HCT116 (cell line): ENCODE results near the gene HOXD8. TPM values are rescaled to one million over a fixed set of nuclear protein-coding genes. Genes with fewer than 3 reads are reported as not detected.

ENCODE experiments used
- ATAC-seq: fragments of 200-7000 bp; cut with Tn5 transposase; 2 replicates; pipeline ENCODE4 v1.9.1; 2020; ENCODE audit warnings: mild to moderate bottlenecking, moderate library complexity
- BruUV-seq: library from RNA; stranded (reverse); fragments of 400-500 nt; replicated peaks from 2 replicates; lab custom pipeline; 2021; lab: Mats Ljungman, UMichigan
- CTCF ChIA-PET: fragments of 300-600 bp; sonication (Branson Sonifier 250); formaldehyde crosslinking; loops from one replicate; lab custom pipeline; 2021; ENCODE audit warnings: antibody characterized with exemption; lab: Charles Lee
- POLR2A ChIA-PET: fragments of 300-600, 350-600 bp; sonication (Branson Sonifier 250); formaldehyde crosslinking; loops from one replicate; lab custom pipeline; 2021; ENCODE audit warnings: antibody characterized with exemption; lab: Charles Lee
- RAD21 ChIA-PET, 2 experiments: fragments of 300-600 bp; sonication (Branson Sonifier 250); formaldehyde crosslinking; loops; one replicate each; lab custom pipeline; 2023; ENCODE audit warnings: low total read pairs in 2 of 2; ENCODE audit not compliant: uncharacterized antibody in 2 of 2, unreplicated experiment in 2 of 2, low non-redundant PET in 1 of 2; lab: Charles Lee
- DNase-seq: peaks from one replicate; pipeline ENCODE4 v3.0.0-alpha.2; 2010; ENCODE audit warnings: low read depth, low spot score
- H2AFZ ChIP-seq: fragments of 200-600 bp; shearing (Covaris generic), sonication (generic); 2 replicates; pipeline ENCODE4 v1.6.1; 2017; ENCODE audit warnings: low read depth, mixed run types, mixed read lengths, antibody characterized with exemption, low read length; ENCODE audit not compliant: poor library complexity, severe bottlenecking
- H3K27ac ChIP-seq: 2 replicates; pipeline ENCODE4 v1.5.1; 2012; ENCODE audit warnings: low read depth, low read length
- H3K27me3 ChIP-seq: fragments of 200-600 bp; sonication (generic); 2 replicates; pipeline ENCODE4 v1.6.1; 2016; ENCODE audit warnings: mixed run types, low read length, mixed read lengths; ENCODE audit not compliant: insufficient read depth
- H3K36me3 ChIP-seq, 2 experiments: fragments of 200-500 bp in 1 of 2; fragments of 200-600 bp in 1 of 2; sonication (Bioruptor generic) in 1 of 2; sonication (generic) in 1 of 2; 2 replicates each; pipeline versions ENCODE4 v1.5.1 to v1.6.1; 2014 to 2016; ENCODE audit warnings: low read length in 2 of 2, inconsistent platforms in 1 of 2, mixed read lengths in 1 of 2, mixed run types in 1 of 2; ENCODE audit not compliant: insufficient read depth in 2 of 2, control insufficient read depth in 1 of 2
- H3K4me1 ChIP-seq, 2 experiments: fragments of 200-600 bp in 1 of 2; sonication (generic) in 1 of 2; 2 replicates each; pipeline versions ENCODE4 v1.5.1 to v1.6.1; 2012 to 2017; ENCODE audit warnings: low read length in 2 of 2, inconsistent platforms in 1 of 2, mild to moderate bottlenecking in 1 of 2, mixed read lengths in 1 of 2, mixed run types in 1 of 2, moderate library complexity in 1 of 2; ENCODE audit not compliant: insufficient read depth in 2 of 2, control insufficient read depth in 1 of 2
- H3K4me2 ChIP-seq: fragments of 200-600 bp; sonication (generic); 2 replicates; pipeline ENCODE4 v1.6.1; 2017; ENCODE audit warnings: mixed run types, low read length, mixed read lengths
- H3K4me3 ChIP-seq, 2 experiments: fragments of 200-600 bp in 1 of 2; sonication (generic) in 1 of 2; replicated peaks in 1 of 2; 2 replicates each; pipeline ENCODE4 v1.5.1; 2011 to 2016; ENCODE audit warnings: low read length in 2 of 2, control low read depth in 1 of 2, low read depth in 1 of 2, mild to moderate bottlenecking in 1 of 2, mixed read lengths in 1 of 2, mixed run types in 1 of 2
- H3K79me2 ChIP-seq: fragments of 200-600 bp; sonication (generic); 2 replicates; pipeline ENCODE4 v1.6.1; 2017; ENCODE audit warnings: mild to moderate bottlenecking, mixed run types, low read length, moderate library complexity, mixed read lengths; ENCODE audit not compliant: insufficient read depth
- H3K9ac ChIP-seq: fragments of 200-600 bp; sonication (generic); 2 replicates; pipeline ENCODE4 v1.6.1; 2016; ENCODE audit warnings: low read length, mixed read lengths
- H3K9me2 ChIP-seq: fragments of 200-600 bp; sonication (generic), shearing (Covaris generic); 2 replicates; pipeline ENCODE4 v1.6.1; 2017; ENCODE audit warnings: mixed run types, mild to moderate bottlenecking, moderate library complexity; ENCODE audit not compliant: insufficient read depth
- H3K9me3 ChIP-seq, 2 experiments: fragments of 200-500 bp in 1 of 2; fragments of 200-600 bp in 1 of 2; sonication (Bioruptor generic) in 1 of 2; sonication (generic) in 1 of 2; 2 replicates each; pipeline ENCODE4 v1.6.1; 2014 to 2017; ENCODE audit warnings: low read length in 2 of 2, mixed read lengths in 2 of 2, inconsistent platforms in 1 of 2, low read depth in 1 of 2, mild to moderate bottlenecking in 1 of 2, mixed run types in 1 of 2, moderate library complexity in 1 of 2; ENCODE audit not compliant: control insufficient read depth in 1 of 2, insufficient read depth in 1 of 2
- H4K20me1 ChIP-seq: fragments of 200-600 bp; sonication (generic), shearing (Covaris generic); 2 replicates; pipeline ENCODE4 v1.6.1; 2017; ENCODE audit warnings: mixed run types, mild to moderate bottlenecking, moderate library complexity; ENCODE audit not compliant: insufficient read depth
- ATF3 ChIP-seq: IDR thresholded peaks from 2 replicates; pipeline ENCODE4 v1.6.1; 2012
- EGR1 ChIP-seq: IDR thresholded peaks from 2 replicates; pipeline ENCODE4 v1.6.1; 2012; ENCODE audit warnings: low read depth
- ELF1 ChIP-seq: IDR thresholded peaks from 2 replicates; pipeline ENCODE4 v1.6.1; 2012; ENCODE audit warnings: low read depth, borderline replicate concordance
- EZH2 ChIP-seq: fragments of 200-600 bp; sonication (generic); IDR thresholded peaks from 2 replicates; pipeline ENCODE4 v1.6.1; 2017; ENCODE audit warnings: antibody characterized with exemption, mixed run types
- FOSL1 ChIP-seq: IDR thresholded peaks from 2 replicates; pipeline ENCODE4 v1.6.1; 2012; ENCODE audit warnings: low read depth
- JUND ChIP-seq: IDR thresholded peaks from 2 replicates; pipeline ENCODE4 v1.6.1; 2012
- MAX ChIP-seq: IDR thresholded peaks from 2 replicates; pipeline ENCODE4 v1.6.1; 2012
- POLR2A ChIP-seq: IDR thresholded peaks from 2 replicates; pipeline ENCODE4 v1.7.0; 2011; ENCODE audit warnings: borderline replicate concordance; ENCODE audit not compliant: insufficient read depth, insufficient read length; ENCODE audit errors: extremely low read depth
- POLR2AphosphoS5 ChIP-seq: IDR thresholded peaks from 2 replicates; pipeline ENCODE4 v1.6.1; 2011; ENCODE audit warnings: mild to moderate bottlenecking, low read depth, low read length, moderate library complexity
- RAD21 ChIP-seq: IDR thresholded peaks from 2 replicates; pipeline ENCODE4 v1.6.1; 2012; ENCODE audit warnings: low read depth, mild to moderate bottlenecking
- REST ChIP-seq: IDR thresholded peaks from 2 replicates; pipeline ENCODE4 v1.6.1; 2012; ENCODE audit warnings: low read depth
- SP1 ChIP-seq: IDR thresholded peaks from 2 replicates; pipeline ENCODE4 v1.6.1; 2012; ENCODE audit warnings: low read depth
- intact Hi-C: fragments of 100-400 bp; cut with micrococcal nuclease; formaldehyde crosslinking; loops from 2 replicates; pipeline ENCODE4 v1.10.0; 2022
- total RNA-seq: library from RNA; stranded (reverse); gene quantifications from one replicate; pipeline ENCODE4 v1.2.1, GENCODE V29; 2021; ENCODE audit not compliant: unreplicated experiment

The HOXD8 gene
- total RNA-seq, 1 experiment from 2014 or later = 6.0 TPM

GRCh38 chr2:176157499-176158185 is 28.1 kb downstream of the HOXD8 start:
- H3K9me3 ChIP-seq = no peaks in the 10 kb centered on the region
- intact Hi-C loops = no loop called here
- DNase-seq (no peak), ATAC-seq (no peak)
- ChIA-PET POLR2A (no interaction called here), RAD21 (no interaction called here), CTCF (no interaction called here)
- H3K36me3 ChIP-seq = no peaks in the 10 kb centered on the region
- no TSS peak for BruUV-seq
- no peaks in the 10 kb centered on the region for H3K4me1 ChIP-seq
- no peak overlapping the region for H3K4me2 ChIP-seq
- H3K27ac ChIP-seq = no peak overlapping the region
- no peak overlapping the region for H2AFZ ChIP-seq
- H3K27me3 ChIP-seq = no peaks in the 10 kb centered on the region
- H3K9ac ChIP-seq = no peak overlapping the region
- no peak for TF ChIP-seq EZH2
- TF ChIP-seq RAD21 = no peak
- TF ChIP-seq POLR2AphosphoS5 = no peak
- TF ChIP-seq JUND = no peak
- TF ChIP-seq ELF1 = no peak
- no peak for TF ChIP-seq EGR1
- no peak for TF ChIP-seq SP1
- TF ChIP-seq MAX = no peak
- TF ChIP-seq POLR2A = no peak
- TF ChIP-seq FOSL1 = no peak
- no peak for TF ChIP-seq ATF3
- no peak for TF ChIP-seq REST
- H4K20me1 ChIP-seq = no peaks in the 10 kb centered on the region
- no peaks in the 10 kb centered on the region for H3K79me2 ChIP-seq
- H3K9me2 ChIP-seq = no peaks in the 10 kb centered on the region
- H3K4me3 ChIP-seq = no peak overlapping the region
